GM12878 (cell line): ENCODE data around the gene FAT1. TPM values are rescaled to one million over a fixed set of nuclear protein-coding genes. Genes with fewer than 3 reads are reported as not detected.

Experiments
- ATAC-seq: fragments of 200-7000 bp; cut with Tn5 transposase; 3 replicates; pipeline ENCODE4 v1.9.1; 2020; ENCODE audit warnings: mild to moderate bottlenecking, moderate library complexity
- BruUV-seq: library from RNA; stranded (reverse); fragments of 400-500 nt; replicated peaks from 2 replicates; lab custom pipeline; 2021; lab: Mats Ljungman, UMichigan
- CTCF ChIA-PET: fragments of 300-600 bp; sonication (Branson Sonifier 250); formaldehyde crosslinking; extraction: SDS; loops from one replicate; lab custom pipeline; 2021; ENCODE audit warnings: inconsistent platforms; lab: Yijun Ruan, JAX
- POLR2A ChIA-PET: fragments of 350-600 bp; formaldehyde crosslinking; extraction: SDS; loops from one replicate; lab custom pipeline; 2021; ENCODE audit warnings: inconsistent platforms; lab: Charles Lee
- RAD21 ChIA-PET: fragments of 300-600 bp; sonication (Branson Sonifier 250); formaldehyde crosslinking; loops from one replicate; lab custom pipeline; 2023; ENCODE audit warnings: antibody characterized with exemption; ENCODE audit not compliant: unreplicated experiment; lab: Charles Lee
- SMC1A ChIA-PET: fragments of 300-600 bp; sonication (Branson Sonifier 250); formaldehyde crosslinking; loops from one replicate; lab custom pipeline; 2023; ENCODE audit not compliant: unreplicated experiment, uncharacterized antibody; lab: Charles Lee
- DNase-seq: peaks from one replicate; pipeline ENCODE4 v3.0.0-alpha.2; 2011; ENCODE audit warnings: low read depth, low spot score
- FAIRE-seq: peaks from 3 replicates; lab custom pipeline; 2011; peaks lifted over from hg19 to GRCh38; lab: Jason Lieb, UNC
- H2AFZ ChIP-seq: 2 replicates; pipeline ENCODE4 v1.6.0; 2011; ENCODE audit warnings: low read depth, low read length, control low read depth; ENCODE audit not compliant: control insufficient read depth
- H3K27ac ChIP-seq: 2 replicates; pipeline ENCODE4 v1.5.1; 2011; ENCODE audit warnings: control low read depth; ENCODE audit not compliant: control insufficient read depth, insufficient read depth
- H3K27me3 ChIP-seq, 2 experiments: replicated peaks in 1 of 2; 2 replicates each; pipeline versions ENCODE4 v1.6.0 to v1.6.1; 2011; ENCODE audit warnings: low read length in 1 of 2; ENCODE audit not compliant: control insufficient read depth in 2 of 2, insufficient read depth in 2 of 2
- H3K36me3 ChIP-seq, 2 experiments: 2 replicates each; pipeline ENCODE4 v1.5.1; 2011; ENCODE audit warnings: low read length in 1 of 2; ENCODE audit not compliant: control insufficient read depth in 2 of 2, insufficient read depth in 2 of 2
- H3K4me1 ChIP-seq: 2 replicates; pipeline ENCODE4 v1.6.1; 2011; ENCODE audit warnings: mild to moderate bottlenecking, low read length, moderate library complexity, mixed read lengths; ENCODE audit not compliant: control insufficient read depth, insufficient read depth
- H3K4me2 ChIP-seq: 2 replicates; pipeline ENCODE4 v1.6.0; 2011; ENCODE audit warnings: control low read depth; ENCODE audit not compliant: control insufficient read depth, insufficient read depth
- H3K4me3 ChIP-seq: fragments of 200-600 bp; sonication (generic); 2 replicates; pipeline ENCODE4 v1.5.1; 2016
- H3K79me2 ChIP-seq: 2 replicates; pipeline ENCODE4 v1.6.0; 2011; ENCODE audit warnings: low read length; ENCODE audit not compliant: control insufficient read depth, insufficient read depth
- H3K9ac ChIP-seq: 2 replicates; pipeline ENCODE4 v1.8.0; 2011; ENCODE audit warnings: low read length, control low read depth, mixed read lengths; ENCODE audit not compliant: control insufficient read depth, insufficient read depth
- H3K9me3 ChIP-seq: replicated peaks from 3 replicates; pipeline ENCODE4 v1.5.1; 2011; ENCODE audit warnings: mild to moderate bottlenecking, low read length; ENCODE audit not compliant: control insufficient read depth, insufficient read depth
- H4K20me1 ChIP-seq: 2 replicates; pipeline ENCODE4 v1.6.0; 2011; ENCODE audit not compliant: control insufficient read depth, insufficient read depth
- ASH2L ChIP-seq: fragments of 300-600, 200-600 bp; sonication (generic); IDR thresholded peaks from 2 replicates; pipeline ENCODE4 v1.6.1; 2017; ENCODE audit warnings: low read depth, mild to moderate bottlenecking, borderline replicate concordance
- BCLAF1 ChIP-seq: fragments of 450-650 bp; IDR thresholded peaks from 2 replicates; pipeline ENCODE4 v1.6.1; 2017; ENCODE audit warnings: antibody characterized with exemption, mild to moderate bottlenecking, moderate library complexity
- CREM ChIP-seq: IDR thresholded peaks from 2 replicates; pipeline ENCODE4 v1.6.1; 2014; ENCODE audit warnings: antibody characterized with exemption, low read depth
- DPF2 ChIP-seq: fragments of 450-650 bp; IDR thresholded peaks from 2 replicates; pipeline ENCODE4 v1.6.1; 2017; ENCODE audit warnings: mild to moderate bottlenecking
- E2F8 ChIP-seq: fragments of 450-650 bp; IDR thresholded peaks from 2 replicates; pipeline ENCODE4 v1.6.1; 2018; ENCODE audit warnings: mild to moderate bottlenecking, low read depth, moderate library complexity; ENCODE audit not compliant: partially characterized antibody
- EZH2 ChIP-seq: IDR thresholded peaks from 2 replicates; pipeline ENCODE4 v1.6.1; 2012; ENCODE audit warnings: low read depth, mild to moderate bottlenecking, control low read depth, inconsistent platforms, low read length, borderline replicate concordance; ENCODE audit not compliant: control insufficient read depth
- GATAD2B ChIP-seq: fragments of 450-650 bp; conservative IDR thresholded peaks from 2 replicates; pipeline ENCODE4 v1.6.1; 2017; ENCODE audit warnings: low read depth, mild to moderate bottlenecking, moderate library complexity
- LARP7 ChIP-seq: fragments of 450-650 bp; IDR thresholded peaks from 2 replicates; pipeline ENCODE4 v1.6.1; 2017; ENCODE audit warnings: mild to moderate bottlenecking
- POLR2A ChIP-seq: IDR thresholded peaks from 2 replicates; pipeline ENCODE4 v1.6.1; 2011; ENCODE audit warnings: low read depth, mild to moderate bottlenecking, low read length
- POU2F2 ChIP-seq: IDR thresholded peaks from 3 replicates; pipeline ENCODE4 v1.6.1; 2011; ENCODE audit warnings: low read depth, mild to moderate bottlenecking, low read length, borderline replicate concordance
- RAD21 ChIP-seq: IDR thresholded peaks from 2 replicates; pipeline ENCODE4 v1.6.1; 2011; ENCODE audit warnings: mild to moderate bottlenecking, low read depth, low read length, moderate library complexity; ENCODE audit not compliant: insufficient read depth
- SPI1 ChIP-seq: IDR thresholded peaks from 2 replicates; pipeline ENCODE4 v1.6.1; 2011; ENCODE audit warnings: low read depth, mild to moderate bottlenecking, low read length, moderate library complexity, borderline replicate concordance; ENCODE audit not compliant: insufficient read depth
- YBX1 ChIP-seq: fragments of 450-650 bp; IDR thresholded peaks from 2 replicates; pipeline ENCODE4 v1.6.1; 2016; ENCODE audit warnings: antibody characterized with exemption
- ZBTB4 ChIP-seq: fragments of 450-650 bp; formaldehyde crosslinking; IDR thresholded peaks from 2 replicates; pipeline ENCODE4 v1.4.0; 2022; ENCODE audit warnings: mild to moderate bottlenecking, moderate library complexity
- ZSCAN29 ChIP-seq: fragments of 450-650 bp; IDR thresholded peaks from 2 replicates; pipeline ENCODE4 v1.6.1; 2017; ENCODE audit warnings: mild to moderate bottlenecking, moderate library complexity
- WGBS: methylation state at CpG from one replicate; pipeline ENCODE4 v1.1.6; 2016; ENCODE audit warnings: low lambda C conversion rate; ENCODE audit not compliant: insufficient replicate concordance, insufficient coverage; ENCODE audit errors: missing lambda C conversion rate; 5-methylcytosine and 5-hydroxymethylcytosine counted together
- in situ Hi-C: fragments of 300-500 bp; cut with MboI; formaldehyde crosslinking; loops from 9 replicates; pipeline ENCODE4 v1.14.3; 2018; ENCODE audit warnings: mixed read lengths
- intact Hi-C: fragments of 100-400 bp; cut with micrococcal nuclease; formaldehyde crosslinking; loops from one replicate; pipeline ENCODE4 v1.14.2; 2022; ENCODE audit not compliant: unreplicated experiment
- polyA plus RNA-seq, 11 experiments: library from polyadenylated mRNA; depleted of rRNA in 4 of 11; unstranded in 6 of 11; stranded (reverse) in 5 of 11; fragments of >200 nt; fragmentation: Nextera tagmentation in 4 of 11; fragmentation: Illumina TruSeq in 1 of 11; extraction: Ambion mirVana in 4 of 11; extraction: Trizol in 1 of 11; gene quantifications; 1 replicate in 1 of 11; 2 replicates in 10 of 11; pipeline versions ENCODE4 v1.2.1 to v1.2.3, GENCODE V29; 2011 to 2016; ENCODE audit warnings: inconsistent platforms in 2 of 11, missing spikeins in 2 of 11, low read depth in 1 of 11
- total RNA-seq, 4 experiments: library from RNA; depleted of rRNA in 3 of 4; stranded (reverse); fragments of >200 nt in 3 of 4; fragmentation: Illumina TruSeq in 1 of 4; extraction: Trizol in 1 of 4; gene quantifications; 2 replicates each; pipeline versions ENCODE4 v1.2.1 to v1.2.3, GENCODE V29; 2013 to 2021

FAT1 gene
- total and polyA plus RNA-seq, 10 of the 15 experiments (the other 5 are each of a cell fraction or from before 2014, with no cell fraction given): 0.04 to 11.8 (median 0.11) TPM; not detected in 1

GRCh38 chr4:186650401-186651180 is 73.1 kb downstream of the FAT1 start:
- ChIA-PET CTCF (no interaction called here), POLR2A (no interaction called here), RAD21 (no interaction called here), SMC1A (no interaction called here)
- DNase-seq (no peak), ATAC-seq (no peak), FAIRE-seq (no peak)
- Histone ChIP-seq H3K27ac (no peak overlapping the region), H3K79me2 (no peaks in the 10 kb centered on the region), H3K36me3 (no peaks in the 10 kb centered on the region), H3K4me1 (no peaks in the 10 kb centered on the region), H4K20me1 (no peaks in the 10 kb centered on the region), H3K27me3 (no peaks in the 10 kb centered on the region), H3K4me3 (no peak overlapping the region), H2AFZ (no peak overlapping the region), H3K9ac (no peak overlapping the region), H3K4me2 (no peak overlapping the region), H3K9me3 (no peaks in the 10 kb centered on the region; the same call in 2 of the 3 replicates)
- intact Hi-C loops: no loop called here
- WGBS: 86% methylated on average over 3 of the region's 3 CpGs
- in situ Hi-C loops: no loop called here
- no TSS peak for BruUV-seq
- no peak for TF ChIP-seq DPF2
- TF ChIP-seq RAD21: no peak
- TF ChIP-seq ZBTB4 (CRISPR knock-in tag): no peak
- TF ChIP-seq LARP7: no peak
- TF ChIP-seq POLR2A: no peak
- no peak for TF ChIP-seq BCLAF1
- no peak for TF ChIP-seq ZSCAN29
- no peak for TF ChIP-seq E2F8
- TF ChIP-seq GATAD2B: no peak
- TF ChIP-seq EZH2: no peak
- no peak for TF ChIP-seq CREM
- TF ChIP-seq POU2F2: no peak
- TF ChIP-seq SPI1: no peak
- TF ChIP-seq ASH2L: no peak
- TF ChIP-seq YBX1: no peak
